Activated CD8-positive, alpha-beta T cell treated with anti-CD3 and anti-CD28 coated beads for 36 hours (primary cell): Measurements from ENCODE around the gene ZNF326. TPM values are rescaled to one million over a fixed set of nuclear protein-coding genes. Genes with fewer than 3 reads are reported as not detected.

Source experiments
- ATAC-seq: fragments of 200-7000 bp; cut with Tn5 transposase; one replicate; pipeline ENCODE4 v1.10.0; 2021; ENCODE audit warnings: mild to moderate bottlenecking, moderate library complexity
- CTCF ChIA-PET: fragments of 350-600 bp; sonication (Branson Sonifier 250); formaldehyde crosslinking; loops from one replicate; lab custom pipeline; 2021; ENCODE audit warnings: antibody characterized with exemption; lab: Charles Lee
- POLR2A ChIA-PET: fragments of 350-600 bp; sonication (Branson Sonifier 250); formaldehyde crosslinking; loops from one replicate; lab custom pipeline; 2021; ENCODE audit warnings: antibody characterized with exemption; lab: Charles Lee
- DNase-seq: peaks from one replicate; pipeline ENCODE4 v3.0.0-alpha.2; 2020
- H3K27ac Mint-ChIP-seq: one replicate; pipeline ENCODE4 v1.8.0; 2021; ENCODE audit warnings: mild to moderate bottlenecking, mixed read lengths
- H3K27me3 Mint-ChIP-seq: one replicate; pipeline ENCODE4 v1.8.0; 2021; ENCODE audit warnings: mixed read lengths
- H3K36me3 Mint-ChIP-seq: one replicate; pipeline ENCODE4 v1.8.0; 2021; ENCODE audit warnings: low read depth, mixed read lengths
- H3K4me1 Mint-ChIP-seq: one replicate; pipeline ENCODE4 v1.8.0; 2021; ENCODE audit warnings: low read depth, mixed read lengths
- H3K4me3 Mint-ChIP-seq: one replicate; pipeline ENCODE4 v1.8.0; 2021; ENCODE audit warnings: mild to moderate bottlenecking, moderate library complexity, mixed read lengths
- H3K9me3 Mint-ChIP-seq: one replicate; pipeline ENCODE4 v1.8.0; 2021; ENCODE audit warnings: mixed read lengths
- CTCF ChIP-seq: fragments of 200-600 bp; IDR thresholded peaks from one replicate; pipeline ENCODE4 v1.8.0; 2022; ENCODE audit warnings: antibody characterized with exemption, mild to moderate bottlenecking
- intact Hi-C: fragments of 100-400 bp; cut with micrococcal nuclease; formaldehyde crosslinking; loops from one replicate; pipeline ENCODE4 v1.10.0; 2022
- total RNA-seq, 2 experiments: library from RNA; stranded (reverse); gene quantifications; one replicate each; pipeline ENCODE4 v1.2.3, GENCODE V29; 2021

The ZNF326 gene
- total RNA-seq, 2 experiments from 2014 or later: 21.1 to 21.4 TPM

GRCh38 chr1:89965193-89965768 lies 29.6 kb upstream of the ZNF326 start:
- POLR2A ChIA-PET: no interaction called here
- no peak for TF ChIP-seq CTCF
- ATAC-seq (no peak), DNase-seq (no peak)
- Mint-ChIP-seq H3K9me3 (no peaks in the 10 kb centered on the region), H3K4me1 (peaks cover 16% of the 10 kb centered on the region), H3K27ac (no peak overlapping the region), H3K4me3 (no peak overlapping the region), H3K27me3 (no peaks in the 10 kb centered on the region), H3K36me3 (no peaks in the 10 kb centered on the region)
- intact Hi-C loops: no loop called here
- CTCF ChIA-PET: interaction anchor here (1.3 kb wide), 1 partner anchor 185 kb away, joined by 3 read pairs; no protein-coding TSS in a partner anchor

DNA sequence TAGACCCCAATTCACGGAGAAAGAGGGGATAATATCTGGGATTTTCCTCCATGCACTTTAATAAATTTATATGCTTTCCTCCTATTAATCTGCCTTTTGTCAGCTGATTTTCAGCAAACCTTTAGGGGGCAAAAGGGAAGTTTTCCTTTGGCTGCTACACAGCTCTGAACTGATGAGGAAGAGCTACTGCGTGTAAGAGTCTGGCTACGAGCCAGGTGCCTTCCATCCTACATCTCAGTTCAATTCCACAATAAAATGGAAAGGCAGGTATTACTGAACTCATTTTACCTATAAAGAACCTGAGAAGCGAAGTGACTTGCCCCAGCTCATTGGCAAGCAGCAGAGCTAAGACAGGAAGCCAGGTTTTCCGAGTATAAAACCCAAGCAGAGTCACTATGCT lies 28.3 kb upstream of the ZNF326 start:
- H3K4me3 Mint-ChIP-seq: no peak overlapping the region
- CTCF ChIA-PET: interaction anchor here (1.0 kb wide), 1 partner anchor 21 kb away, joined by 3 read pairs; no protein-coding TSS in a partner anchor
- POLR2A ChIA-PET: no interaction called here

DNA sequence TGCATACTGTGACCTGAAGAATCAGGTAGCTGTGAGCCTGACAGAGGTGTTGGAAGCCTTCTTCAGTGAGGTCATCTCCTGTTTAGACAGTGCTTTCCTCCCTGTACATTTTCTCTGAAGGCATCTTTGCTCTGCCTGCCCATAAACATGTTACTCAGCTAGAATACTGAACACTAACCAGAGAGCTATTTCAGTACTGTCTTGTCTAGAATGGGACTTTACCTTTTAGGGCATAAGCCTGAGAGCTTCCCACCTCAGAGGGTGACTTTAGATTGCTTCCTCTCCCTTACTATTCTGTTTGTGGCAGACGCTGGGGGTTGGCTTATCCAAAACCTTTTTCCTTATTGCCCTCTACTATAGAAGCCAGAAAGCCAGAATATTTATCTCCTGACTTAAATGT lies 23.3 kb upstream of the ZNF326 start:
- H3K9me3 Mint-ChIP-seq: no peaks in the 10 kb centered on the region
- ATAC-seq (no peak), DNase-seq (no peak)
- no peak overlapping the region for H3K27ac Mint-ChIP-seq
- H3K4me3 Mint-ChIP-seq: no peak overlapping the region
- peaks cover 5% of the 10 kb centered on the region for H3K4me1 Mint-ChIP-seq
- no peak for TF ChIP-seq CTCF
- H3K27me3 Mint-ChIP-seq: no peaks in the 10 kb centered on the region
- intact Hi-C loops: no loop called here
- ChIA-PET CTCF (interaction anchor here (0.8 to 1.2 kb wide), 4 partner anchors 100 to 201 kb away, joined by 3 to 4 read pairs (median 3); no protein-coding TSS in a partner anchor), POLR2A (no interaction called here)
- H3K36me3 Mint-ChIP-seq: no peaks in the 10 kb centered on the region

More for the DNA sequence above, 28.3 kb upstream of the ZNF326 start:
- Mint-ChIP-seq H3K27me3 (no peaks in the 10 kb centered on the region), H3K9me3 (no peaks in the 10 kb centered on the region), H3K4me1 (peaks cover 16% of the 10 kb centered on the region), H3K36me3 (no peaks in the 10 kb centered on the region), H3K27ac (no peak overlapping the region)
- TF ChIP-seq CTCF: no peak
- intact Hi-C loops: no loop called here
- DNase-seq (no peak), ATAC-seq (peak; percentile 42)

DNA sequence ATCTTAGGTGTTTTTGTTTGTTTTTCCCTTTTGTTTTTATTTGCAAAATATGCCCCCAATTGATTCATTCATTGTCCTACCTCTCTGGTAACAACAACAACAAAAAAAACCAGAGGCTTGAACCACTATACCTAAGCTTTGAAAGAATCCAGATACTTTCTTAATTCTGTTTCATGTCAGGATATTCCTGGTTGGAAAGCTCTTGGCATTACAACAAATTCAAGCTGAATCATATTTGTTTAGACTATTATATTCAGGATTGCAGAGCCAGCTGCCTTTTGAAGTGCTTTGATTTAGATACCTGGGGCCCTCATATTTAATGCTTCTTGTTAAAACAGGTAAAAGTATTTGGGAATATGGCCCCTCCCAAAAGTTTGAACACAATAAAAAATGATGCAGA lies 22.9 kb upstream of the ZNF326 start:
- ATAC-seq (no peak), DNase-seq (no peak)
- Mint-ChIP-seq H3K4me3 (no peak overlapping the region), H3K9me3 (no peaks in the 10 kb centered on the region), H3K27me3 (no peaks in the 10 kb centered on the region), H3K4me1 (peaks cover 2% of the 10 kb centered on the region), H3K27ac (no peak overlapping the region), H3K36me3 (no peaks in the 10 kb centered on the region)
- intact Hi-C loops: no loop called here
- POLR2A ChIA-PET: no interaction called here
- CTCF ChIA-PET: interaction anchor here (0.8 to 1.2 kb wide), 4 partner anchors 100 to 201 kb away, joined by 3 to 4 read pairs (median 3); no protein-coding TSS in a partner anchor
- TF ChIP-seq CTCF: no peak

GRCh38 chr1:89973471-89974127 lies 21.3 kb upstream of the ZNF326 start:
- Mint-ChIP-seq H3K27me3 (no peaks in the 10 kb centered on the region), H3K4me3 (no peak overlapping the region), H3K27ac (no peak overlapping the region), H3K36me3 (no peaks in the 10 kb centered on the region), H3K9me3 (no peaks in the 10 kb centered on the region), H3K4me1 (no peaks in the 10 kb centered on the region)
- CTCF ChIA-PET: no interaction called here
- no peak for TF ChIP-seq CTCF
- POLR2A ChIA-PET: interaction anchor here (0.8 kb wide), 1 partner anchor 22 kb away, joined by 3 read pairs; the partner anchor contains the start of gene ZNF326
- no peak for ATAC-seq
- no peak for DNase-seq
- intact Hi-C loops: no loop called here
